ENCODE data around the gene EGR1.

EGR1 gene

GRCh38 chr5:138452720-138453119 lies 12.6 kb upstream of the EGR1 start:
- no peak for FAIRE-seq
- DNase-seq (ENCODE audit: insufficient read length, low spot score), result no peak

DNA sequence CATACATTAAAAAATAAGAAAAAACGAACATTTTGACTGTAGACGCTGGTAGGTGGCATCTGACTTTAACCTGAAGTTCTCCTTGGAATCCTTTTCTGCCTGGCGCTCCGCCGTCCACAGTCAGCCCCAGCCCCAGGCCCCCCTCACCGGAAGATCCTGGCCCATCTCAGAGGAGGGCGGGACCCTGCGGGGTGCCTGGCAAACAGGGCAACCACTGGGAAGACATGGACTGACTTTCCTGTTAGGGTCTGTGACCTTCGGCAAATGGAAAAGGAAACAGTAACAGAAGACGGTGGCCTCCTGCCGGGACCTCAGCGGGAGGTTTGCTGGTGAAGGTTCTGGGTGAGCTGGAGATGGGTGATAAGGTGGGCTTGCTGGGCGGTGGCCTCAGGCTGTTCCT lies 11.7 kb upstream of the EGR1 start:
- no peak for DNase-seq (ENCODE audit: insufficient read length, low spot score)
- no peak for FAIRE-seq

- DNase-seq (ENCODE audit: insufficient read length, low spot score), result no peak
- no peak for FAIRE-seq
These were observed 11.2 kb upstream of the EGR1 start for GRCh38 chr5:138454121-138454520.

DNA sequence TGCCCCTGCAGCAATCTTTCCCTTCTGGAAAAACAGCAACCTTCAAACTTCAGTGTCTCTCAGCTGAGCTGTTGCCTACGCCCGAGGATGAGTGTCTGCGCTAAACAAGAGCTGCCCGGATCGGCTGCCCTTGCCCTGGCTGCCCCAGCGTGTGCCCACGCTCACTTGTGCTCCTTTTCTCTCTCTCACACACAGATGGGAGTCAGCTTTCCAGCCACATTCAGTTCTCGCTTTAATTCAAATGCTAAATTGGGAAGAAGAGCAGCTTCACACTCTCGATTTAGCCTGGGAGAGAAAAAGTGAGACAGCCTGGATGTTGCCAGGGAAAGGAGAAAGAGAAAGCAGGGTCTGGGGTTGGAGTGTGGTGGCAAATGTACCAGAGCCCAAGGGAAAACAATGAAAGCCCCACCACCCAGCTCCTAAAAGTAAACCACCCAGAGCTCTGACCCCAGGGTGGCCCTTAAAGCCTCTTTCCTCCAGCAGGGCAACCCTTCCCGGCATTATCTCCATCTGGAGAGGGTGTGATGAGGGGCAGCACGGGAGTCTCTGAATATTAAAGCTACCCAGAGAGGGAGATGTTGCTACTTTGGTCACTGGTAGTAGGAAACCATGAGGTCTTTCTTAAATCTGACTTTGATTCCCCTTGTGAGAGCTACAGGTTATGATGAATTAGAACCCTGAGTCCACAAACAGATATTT lies 9.9 kb upstream of the EGR1 start:
- no peak for FAIRE-seq

DNA sequence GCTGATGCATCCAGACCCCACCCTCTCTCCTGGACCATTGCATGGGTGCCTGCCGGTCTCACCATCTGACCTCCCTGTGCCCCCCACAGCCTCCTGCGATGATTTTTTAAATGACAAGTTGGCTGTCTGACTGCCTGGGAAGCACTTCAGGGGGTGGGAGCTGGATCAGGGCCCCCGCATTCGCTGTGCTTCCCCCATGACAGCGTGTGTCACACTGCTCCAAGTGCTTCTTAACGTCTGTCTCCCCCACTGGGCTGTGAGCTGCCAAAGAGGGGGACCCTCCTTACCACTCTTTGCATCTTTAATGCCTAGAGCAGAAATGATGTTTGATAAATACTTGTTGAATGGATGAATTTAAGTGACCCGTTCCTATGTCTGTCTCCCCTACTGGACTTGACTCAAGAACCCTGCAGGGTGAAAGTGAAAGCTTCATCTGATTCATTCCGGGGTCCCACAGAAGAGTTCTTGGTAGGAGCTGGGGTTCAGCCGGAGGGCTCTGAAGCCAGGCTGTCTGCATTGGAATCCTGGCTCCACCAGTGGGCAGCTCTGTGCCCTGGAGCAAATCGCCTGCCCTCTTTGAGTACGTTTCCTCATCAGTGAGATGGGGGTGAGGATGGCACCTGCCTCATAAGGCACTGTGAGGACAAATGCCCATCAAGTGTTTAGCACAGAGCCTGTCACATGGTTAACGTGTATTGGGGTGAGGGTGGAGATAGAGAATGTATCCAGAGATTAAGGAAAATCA lies 7.6 kb upstream of the EGR1 start:
- FAIRE-seq, result no peak
- no peak for DNase-seq (ENCODE audit: insufficient read length, low spot score)

More for the DNA sequence above, 9.9 kb upstream of the EGR1 start:
- no peak for DNase-seq (ENCODE audit: insufficient read length, low spot score)

DNA sequence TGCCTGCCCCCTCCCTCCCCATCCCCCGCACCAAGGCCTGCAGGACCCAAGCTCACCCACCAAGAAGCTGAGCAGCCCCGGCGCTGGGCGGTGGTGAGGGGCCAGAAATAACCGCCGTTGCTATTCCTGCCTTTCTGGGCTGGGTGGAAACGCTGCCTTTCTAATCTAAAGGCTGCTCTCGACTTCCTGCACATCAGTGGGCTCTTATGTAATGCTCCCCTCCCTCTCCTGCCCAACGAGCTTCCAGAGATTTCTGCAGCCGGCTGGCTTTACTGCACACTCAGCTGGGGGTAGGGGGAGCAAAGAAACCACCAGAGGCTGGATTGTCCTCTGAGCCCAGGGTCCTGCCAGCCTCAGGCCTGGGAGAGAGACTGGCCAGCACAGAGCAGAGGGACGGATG lies 6.9 kb upstream of the EGR1 start:
- FAIRE-seq (no peak), DNase-seq (ENCODE audit: insufficient read length, low spot score) (no peak)

DNA sequence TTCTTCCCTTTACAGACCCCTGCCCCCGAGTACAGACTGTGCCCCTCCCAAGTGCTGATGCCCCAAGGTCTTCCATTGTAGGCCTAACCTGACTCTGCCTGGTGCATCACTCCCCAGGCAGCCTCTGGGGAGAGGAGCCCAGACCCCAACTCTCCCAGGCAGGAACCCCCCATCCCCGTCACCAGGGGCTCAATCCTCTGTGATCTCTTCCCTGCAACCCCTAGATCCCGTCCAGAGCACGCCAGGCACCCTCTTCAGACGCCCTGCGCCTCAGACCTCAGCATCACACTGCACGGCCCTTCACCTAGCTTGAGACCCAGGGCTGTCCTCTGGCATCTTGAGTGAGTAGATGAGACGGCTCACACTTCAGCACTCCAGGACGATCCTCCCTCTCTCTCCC lies 6.4 kb upstream of the EGR1 start:
- FAIRE-seq (no peak), DNase-seq (ENCODE audit: insufficient read length, low spot score) (no peak)

DNA sequence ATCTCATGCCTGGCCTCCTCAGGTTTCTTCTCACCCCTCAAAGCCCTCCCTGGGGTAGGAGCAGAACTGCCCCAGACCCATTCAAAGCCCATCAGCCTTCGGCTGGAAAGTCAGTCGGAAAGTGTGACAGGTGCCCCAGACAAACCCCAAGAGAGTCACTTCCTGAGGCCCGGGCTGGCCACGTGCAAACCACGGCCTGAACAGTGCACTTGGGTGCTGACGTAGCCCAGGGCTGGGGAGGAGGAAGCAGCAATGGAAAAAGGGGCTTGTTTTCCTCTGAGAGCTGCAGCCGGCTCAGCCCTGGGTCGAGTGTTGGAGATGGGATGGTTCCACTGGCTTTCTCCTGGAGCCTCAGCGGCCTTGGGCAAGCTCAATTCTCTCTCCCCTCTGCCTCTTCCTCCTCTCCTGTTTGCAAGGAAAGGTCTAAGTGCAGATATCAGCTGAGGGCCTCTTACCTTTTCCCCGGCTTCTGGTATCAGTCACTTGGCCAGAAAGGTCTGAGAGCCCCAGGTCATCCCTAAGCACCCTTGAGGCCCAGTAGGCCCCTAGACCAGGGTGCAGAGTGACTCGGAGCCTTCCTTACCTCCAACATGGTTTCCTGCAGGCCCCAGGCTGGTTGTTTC lies 5.9 kb upstream of the EGR1 start:
- peak; percentile 59 for DNase-seq (ENCODE audit: insufficient read length, low spot score)
- FAIRE-seq, result peak; percentile 95

GRCh38 chr5:138460032-138460693 lies 5.1 kb upstream of the EGR1 start:
- FAIRE-seq (peak; percentile 64), DNase-seq (ENCODE audit: insufficient read length, low spot score) (no peak)

GRCh38 chr5:138461343-138462125 lies 3.7 kb upstream of the EGR1 start:
- DNase-seq (ENCODE audit: insufficient read length, low spot score) (no peak), FAIRE-seq (no peak)

DNA sequence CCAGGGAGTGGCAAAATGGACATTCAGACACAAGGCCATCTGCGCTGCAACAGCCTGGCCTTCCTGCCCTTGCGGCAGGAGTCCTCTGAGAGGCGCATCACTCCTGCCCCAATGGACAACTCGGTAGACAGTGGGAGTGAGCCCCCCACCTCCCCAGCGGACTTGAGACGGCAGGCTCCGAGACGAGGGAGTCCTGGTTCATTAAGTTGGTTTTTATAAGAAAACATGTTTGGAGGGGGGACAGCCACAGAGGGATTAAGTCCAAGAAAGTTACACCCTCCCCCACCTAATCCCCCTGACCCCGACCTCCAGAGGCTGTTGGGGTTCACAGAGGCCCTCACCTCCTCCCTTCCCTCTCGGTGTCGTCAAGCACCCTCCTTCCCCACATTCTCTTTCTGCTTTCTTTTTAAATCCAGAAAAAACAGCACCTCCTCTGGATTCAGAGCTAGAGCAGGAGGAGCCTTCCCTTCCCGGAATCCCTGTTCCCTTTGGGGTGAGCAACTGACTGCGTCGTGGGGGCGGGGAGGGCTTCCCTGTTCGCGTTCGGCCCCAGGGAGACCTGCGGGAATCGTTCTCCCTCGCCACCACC lies 1.8 kb upstream of the EGR1 start:
- no peak for DNase-seq (ENCODE audit: insufficient read length, low spot score)
- FAIRE-seq, result no peak

- DNase-seq (ENCODE audit: insufficient read length, low spot score) (peak; percentile 89), FAIRE-seq (peak; percentile 98)
These were observed 1.3 kb upstream of the EGR1 start for GRCh38 chr5:138464008-138464387.

- DNase-seq (ENCODE audit: insufficient read length, low spot score) (peak; percentile 87), FAIRE-seq (no peak)
These were observed 655 bp upstream of the EGR1 start for GRCh38 chr5:138464388-138465260.

- FAIRE-seq, result no peak
- no peak for DNase-seq (ENCODE audit: insufficient read length, low spot score)
These were observed 1.0 kb downstream of the EGR1 start for GRCh38 chr5:138466125-138466899.

DNA sequence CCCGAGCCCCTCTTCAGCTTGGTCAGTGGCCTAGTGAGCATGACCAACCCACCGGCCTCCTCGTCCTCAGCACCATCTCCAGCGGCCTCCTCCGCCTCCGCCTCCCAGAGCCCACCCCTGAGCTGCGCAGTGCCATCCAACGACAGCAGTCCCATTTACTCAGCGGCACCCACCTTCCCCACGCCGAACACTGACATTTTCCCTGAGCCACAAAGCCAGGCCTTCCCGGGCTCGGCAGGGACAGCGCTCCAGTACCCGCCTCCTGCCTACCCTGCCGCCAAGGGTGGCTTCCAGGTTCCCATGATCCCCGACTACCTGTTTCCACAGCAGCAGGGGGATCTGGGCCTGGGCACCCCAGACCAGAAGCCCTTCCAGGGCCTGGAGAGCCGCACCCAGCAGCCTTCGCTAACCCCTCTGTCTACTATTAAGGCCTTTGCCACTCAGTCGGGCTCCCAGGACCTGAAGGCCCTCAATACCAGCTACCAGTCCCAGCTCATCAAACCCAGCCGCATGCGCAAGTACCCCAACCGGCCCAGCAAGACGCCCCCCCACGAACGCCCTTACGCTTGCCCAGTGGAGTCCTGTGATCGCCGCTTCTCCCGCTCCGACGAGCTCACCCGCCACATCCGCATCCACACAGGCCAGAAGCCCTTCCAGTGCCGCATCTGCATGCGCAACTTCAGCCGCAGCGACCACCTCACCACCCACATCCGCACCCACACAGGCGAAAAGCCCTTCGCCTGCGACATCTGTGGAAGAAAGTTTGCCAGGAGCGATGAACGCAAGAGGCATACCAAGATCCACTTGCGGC lies 1.8 kb downstream of the EGR1 start:
- DNase-seq (ENCODE audit: insufficient read length, low spot score), result no peak

GRCh38 chr5:138467711-138468132 lies 2.4 kb downstream of the EGR1 start:
- DNase-seq (ENCODE audit: insufficient read length, low spot score) (no peak), FAIRE-seq (no peak)

More for the DNA sequence above, 1.8 kb downstream of the EGR1 start:
- no peak for FAIRE-seq

DNA sequence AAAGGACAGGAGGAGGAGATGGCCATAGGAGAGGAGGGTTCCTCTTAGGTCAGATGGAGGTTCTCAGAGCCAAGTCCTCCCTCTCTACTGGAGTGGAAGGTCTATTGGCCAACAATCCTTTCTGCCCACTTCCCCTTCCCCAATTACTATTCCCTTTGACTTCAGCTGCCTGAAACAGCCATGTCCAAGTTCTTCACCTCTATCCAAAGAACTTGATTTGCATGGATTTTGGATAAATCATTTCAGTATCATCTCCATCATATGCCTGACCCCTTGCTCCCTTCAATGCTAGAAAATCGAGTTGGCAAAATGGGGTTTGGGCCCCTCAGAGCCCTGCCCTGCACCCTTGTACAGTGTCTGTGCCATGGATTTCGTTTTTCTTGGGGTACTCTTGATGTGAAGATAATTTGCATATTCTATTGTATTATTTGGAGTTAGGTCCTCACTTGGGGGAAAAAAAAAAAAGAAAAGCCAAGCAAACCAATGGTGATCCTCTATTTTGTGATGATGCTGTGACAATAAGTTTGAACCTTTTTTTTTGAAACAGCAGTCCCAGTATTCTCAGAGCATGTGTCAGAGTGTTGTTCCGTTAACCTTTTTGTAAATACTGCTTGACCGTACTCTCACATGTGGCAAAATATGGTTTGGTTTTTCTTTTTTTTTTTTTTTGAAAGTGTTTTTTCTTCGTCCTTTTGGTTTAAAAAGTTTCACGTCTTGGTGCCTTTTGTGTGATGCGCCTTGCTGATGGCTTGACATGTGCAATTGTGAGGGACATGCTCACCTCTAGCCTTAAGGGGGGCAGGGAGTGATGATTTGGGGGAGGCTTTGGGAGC lies 3.1 kb downstream of the EGR1 start:
- no peak for DNase-seq (ENCODE audit: insufficient read length, low spot score)
- FAIRE-seq, result no peak
